ENCODE data around the gene PTPRS. TPM values are rescaled to one million over a fixed set of nuclear protein-coding genes. Genes with fewer than 3 reads are reported as not detected.

PTPRS gene
- total and polyA plus RNA-seq, 2 of the 13 experiments (the other 11 are each of a cell fraction or from before 2014, with no cell fraction given), result 32.7 to 43.9 TPM

DNA sequence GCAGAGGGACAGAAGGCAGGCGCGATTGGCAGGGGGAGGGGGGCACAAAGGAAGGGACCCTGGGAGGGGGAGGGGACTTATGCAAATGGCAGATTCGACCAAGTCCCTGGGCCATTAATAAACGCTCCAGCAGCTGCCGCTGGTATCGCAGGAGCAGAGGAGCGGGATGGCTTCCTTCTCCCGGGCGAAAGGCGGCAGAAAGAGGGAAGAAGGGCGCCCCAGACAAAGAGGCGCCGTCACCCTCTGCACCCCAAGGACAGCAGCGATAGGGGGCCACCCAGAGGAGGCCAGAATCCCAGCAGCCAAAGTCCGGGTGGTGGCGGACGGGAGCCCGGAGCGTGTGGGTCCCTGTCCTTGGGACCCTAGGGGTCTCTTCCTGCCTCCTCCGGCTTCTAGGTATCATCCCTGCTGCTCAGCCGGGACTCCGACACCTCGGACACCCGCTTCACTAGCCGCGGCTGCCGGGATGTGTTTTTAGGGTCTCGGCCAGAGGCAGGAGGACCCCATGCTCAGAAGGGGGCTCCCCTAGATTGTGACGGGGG, 1.9 kb downstream of the PTPRS start:
- no peak overlapping the region for H2AFZ ChIP-seq (ENCODE audit: low read length)
- H3K9me3 ChIP-seq (ENCODE audit: low read length), result no peaks in the 10 kb centered on the region
- no peaks in the 10 kb centered on the region for H3K79me2 ChIP-seq (ENCODE audit: insufficient read depth, low read length)
- no peaks in the 10 kb centered on the region for H3K36me3 ChIP-seq (replicated peaks in 1 of 2; ENCODE audit: control insufficient read depth in 1 of 2, insufficient read depth in 2 of 2, low read length in 2 of 2)
- no peak overlapping the region; a peak in 1 of 6 replicates for H3K4me3 ChIP-seq (replicated peaks in 1 of 3; ENCODE audit: insufficient read depth in 1 of 3, low read depth in 2 of 3, low read length in 3 of 3)
- no peaks in the 10 kb centered on the region for H3K27me3 ChIP-seq (ENCODE audit: control insufficient read depth in 1 of 2, insufficient read depth in 2 of 2, low read length in 2 of 2)
- DNase-seq (ENCODE audit: low spot score), result no peak
- no peak for FAIRE-seq
- no peak for TF ChIP-seq PHF21A (CRISPR knock-in tag; IDR thresholded peaks at IDR 0.05)
- TF ChIP-seq, protein P1, sequence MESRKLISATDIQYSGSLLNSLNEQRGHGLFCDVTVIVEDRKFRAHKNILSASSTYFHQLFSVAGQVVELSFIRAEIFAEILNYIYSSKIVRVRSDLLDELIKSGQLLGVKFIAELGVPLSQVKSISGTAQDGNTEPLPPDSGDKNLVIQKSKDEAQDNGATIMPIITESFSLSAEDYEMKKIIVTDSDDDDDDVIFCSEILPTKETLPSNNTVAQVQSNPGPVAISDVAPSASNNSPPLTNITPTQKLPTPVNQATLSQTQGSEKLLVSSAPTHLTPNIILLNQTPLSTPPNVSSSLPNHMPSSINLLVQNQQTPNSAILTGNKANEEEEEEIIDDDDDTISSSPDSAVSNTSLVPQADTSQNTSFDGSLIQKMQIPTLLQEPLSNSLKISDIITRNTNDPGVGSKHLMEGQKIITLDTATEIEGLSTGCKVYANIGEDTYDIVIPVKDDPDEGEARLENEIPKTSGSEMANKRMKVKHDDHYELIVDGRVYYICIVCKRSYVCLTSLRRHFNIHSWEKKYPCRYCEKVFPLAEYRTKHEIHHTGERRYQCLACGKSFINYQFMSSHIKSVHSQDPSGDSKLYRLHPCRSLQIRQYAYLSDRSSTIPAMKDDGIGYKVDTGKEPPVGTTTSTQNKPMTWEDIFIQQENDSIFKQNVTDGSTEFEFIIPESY (CRISPR knock-in tag; IDR thresholded peaks at IDR 0.05), result peak; percentile 74
- H3K4me2 ChIP-seq (ENCODE audit: low read depth, low read length), result peak overlapping the region; percentile 83
- H4K20me1 ChIP-seq (ENCODE audit: insufficient read depth, low read length), result no peaks in the 10 kb centered on the region
- CTCF ChIA-PET (ENCODE audit: low intra/inter-chr PET ratio, low total read pairs), result no interaction called here
- BruUV-seq (replicated peaks), result no TSS peak
- 83% methylated on average over 24 of the region's 29 CpGs for WGBS (ENCODE audit: low lambda C conversion rate)
- POLR2A ChIA-PET, result no interaction called here
- no peak overlapping the region for H3K9ac ChIP-seq (ENCODE audit: insufficient read depth, low read depth, low read length)
- no peak overlapping the region for H3K27ac ChIP-seq (ENCODE audit: extremely low read length, insufficient read depth, low read length)
- ATAC-seq, result no peak
- in situ Hi-C loops (cut with HindIII; ENCODE audit: extremely low pct_ligation_motif_present, low pct_unique_long_range_greater_than_20kb), result no loop called here
- peaks cover 36% of the 10 kb centered on the region for H3K4me1 ChIP-seq (ENCODE audit: insufficient read depth, low read length)
- intact Hi-C loops (cut with micrococcal nuclease; ENCODE audit: unreplicated experiment), result no loop called here

DNA sequence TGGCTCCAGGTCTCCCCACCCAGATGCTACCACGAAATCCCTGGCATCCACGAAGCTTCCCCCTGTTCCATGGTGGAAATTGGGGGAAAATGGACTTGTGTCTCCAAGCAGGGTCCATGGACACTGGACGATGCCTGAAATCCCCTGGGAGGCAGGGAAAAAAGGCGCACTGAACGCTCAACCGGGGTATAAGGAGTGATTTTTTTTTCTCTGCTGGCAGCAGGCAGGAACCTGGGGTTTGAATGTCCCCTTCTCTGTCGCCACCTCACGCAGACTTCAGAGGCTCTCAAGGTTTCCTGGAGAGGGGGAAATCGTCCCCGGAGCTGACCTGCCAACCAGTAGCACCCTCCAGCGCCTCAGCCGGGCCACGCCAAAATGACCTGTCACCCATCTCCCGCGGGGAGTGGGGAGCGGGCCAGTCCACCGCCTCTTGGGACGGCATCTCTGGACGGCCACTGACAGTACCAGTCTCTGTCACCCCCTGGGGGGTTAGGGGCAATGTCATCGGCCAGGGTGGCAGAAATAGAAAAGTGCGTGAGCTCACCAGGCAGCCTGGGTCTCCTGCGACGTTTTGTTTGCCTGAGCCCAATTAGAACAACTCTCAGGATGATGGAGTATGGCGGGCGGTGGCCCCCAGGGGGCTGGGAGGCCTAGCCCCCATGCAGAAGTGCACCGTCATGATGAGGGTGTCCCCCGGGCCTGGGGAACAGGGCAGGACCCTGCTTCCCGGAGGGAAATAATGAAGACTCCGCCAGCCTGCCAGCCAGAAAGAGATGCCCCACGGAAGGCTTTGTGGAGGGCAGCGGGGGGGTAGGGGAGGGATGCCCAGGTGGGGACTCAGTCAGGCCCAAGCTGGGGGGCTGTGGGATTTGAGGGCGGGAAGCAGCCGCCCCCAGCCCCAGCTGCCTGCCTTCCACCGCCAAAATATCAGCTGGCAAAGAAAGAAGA, 2.6 kb downstream of the PTPRS start:
- DNase-seq (ENCODE audit: low spot score) (no peak), FAIRE-seq (no peak), ATAC-seq (no peak)
- H3K4me1 ChIP-seq (ENCODE audit: insufficient read depth, low read length), result peaks cover 28% of the 10 kb centered on the region
- H3K4me3 ChIP-seq (replicated peaks in 1 of 3; ENCODE audit: insufficient read depth in 1 of 3, low read depth in 2 of 3, low read length in 3 of 3), result no peak overlapping the region
- intact Hi-C loops (cut with micrococcal nuclease; ENCODE audit: unreplicated experiment), result no loop called here
- BruUV-seq (replicated peaks), result no TSS peak
- no peaks in the 10 kb centered on the region for H3K79me2 ChIP-seq (ENCODE audit: insufficient read depth, low read length)
- no peaks in the 10 kb centered on the region for H3K27me3 ChIP-seq (ENCODE audit: control insufficient read depth in 1 of 2, insufficient read depth in 2 of 2, low read length in 2 of 2)
- no peak overlapping the region for H3K4me2 ChIP-seq (ENCODE audit: low read depth, low read length)
- H3K9me3 ChIP-seq (ENCODE audit: low read length), result no peaks in the 10 kb centered on the region
- H4K20me1 ChIP-seq (ENCODE audit: insufficient read depth, low read length), result no peaks in the 10 kb centered on the region
- in situ Hi-C loops (cut with HindIII; ENCODE audit: extremely low pct_ligation_motif_present, low pct_unique_long_range_greater_than_20kb), result no loop called here
- H2AFZ ChIP-seq (ENCODE audit: low read length), result no peak overlapping the region
- H3K27ac ChIP-seq (ENCODE audit: extremely low read length, insufficient read depth, low read length), result no peak overlapping the region
- H3K36me3 ChIP-seq (replicated peaks in 1 of 2; ENCODE audit: control insufficient read depth in 1 of 2, insufficient read depth in 2 of 2, low read length in 2 of 2), result no peaks in the 10 kb centered on the region
- POLR2A ChIA-PET, result no interaction called here
- CTCF ChIA-PET (ENCODE audit: low intra/inter-chr PET ratio, low total read pairs), result no interaction called here
- no peak overlapping the region for H3K9ac ChIP-seq (ENCODE audit: insufficient read depth, low read depth, low read length)
- 93% methylated on average over 23 of the region's 34 CpGs for WGBS (ENCODE audit: low lambda C conversion rate)
- TF ChIP-seq, protein P2, sequence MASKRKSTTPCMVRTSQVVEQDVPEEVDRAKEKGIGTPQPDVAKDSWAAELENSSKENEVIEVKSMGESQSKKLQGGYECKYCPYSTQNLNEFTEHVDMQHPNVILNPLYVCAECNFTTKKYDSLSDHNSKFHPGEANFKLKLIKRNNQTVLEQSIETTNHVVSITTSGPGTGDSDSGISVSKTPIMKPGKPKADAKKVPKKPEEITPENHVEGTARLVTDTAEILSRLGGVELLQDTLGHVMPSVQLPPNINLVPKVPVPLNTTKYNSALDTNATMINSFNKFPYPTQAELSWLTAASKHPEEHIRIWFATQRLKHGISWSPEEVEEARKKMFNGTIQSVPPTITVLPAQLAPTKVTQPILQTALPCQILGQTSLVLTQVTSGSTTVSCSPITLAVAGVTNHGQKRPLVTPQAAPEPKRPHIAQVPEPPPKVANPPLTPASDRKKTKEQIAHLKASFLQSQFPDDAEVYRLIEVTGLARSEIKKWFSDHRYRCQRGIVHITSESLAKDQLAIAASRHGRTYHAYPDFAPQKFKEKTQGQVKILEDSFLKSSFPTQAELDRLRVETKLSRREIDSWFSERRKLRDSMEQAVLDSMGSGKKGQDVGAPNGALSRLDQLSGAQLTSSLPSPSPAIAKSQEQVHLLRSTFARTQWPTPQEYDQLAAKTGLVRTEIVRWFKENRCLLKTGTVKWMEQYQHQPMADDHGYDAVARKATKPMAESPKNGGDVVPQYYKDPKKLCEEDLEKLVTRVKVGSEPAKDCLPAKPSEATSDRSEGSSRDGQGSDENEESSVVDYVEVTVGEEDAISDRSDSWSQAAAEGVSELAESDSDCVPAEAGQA (IDR thresholded peaks at IDR 0.05; ENCODE audit: low read depth), result no peak
- TF ChIP-seq, protein P2 (CRISPR knock-in tag; IDR thresholded peaks at IDR 0.05; ENCODE audit: borderline replicate concordance), result no peak
- TF ChIP-seq, protein P3, sequence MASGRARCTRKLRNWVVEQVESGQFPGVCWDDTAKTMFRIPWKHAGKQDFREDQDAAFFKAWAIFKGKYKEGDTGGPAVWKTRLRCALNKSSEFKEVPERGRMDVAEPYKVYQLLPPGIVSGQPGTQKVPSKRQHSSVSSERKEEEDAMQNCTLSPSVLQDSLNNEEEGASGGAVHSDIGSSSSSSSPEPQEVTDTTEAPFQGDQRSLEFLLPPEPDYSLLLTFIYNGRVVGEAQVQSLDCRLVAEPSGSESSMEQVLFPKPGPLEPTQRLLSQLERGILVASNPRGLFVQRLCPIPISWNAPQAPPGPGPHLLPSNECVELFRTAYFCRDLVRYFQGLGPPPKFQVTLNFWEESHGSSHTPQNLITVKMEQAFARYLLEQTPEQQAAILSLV (CRISPR knock-in tag; IDR thresholded peaks at IDR 0.05; ENCODE audit: borderline replicate concordance), result no peak

Data from HepG2 (cell line).